Caco-2 (cell line): Measurements from ENCODE around the gene MGAT5B. TPM values are rescaled to one million over a fixed set of nuclear protein-coding genes. Genes with fewer than 3 reads are reported as not detected.

Experiments
- BruUV-seq: library from RNA; stranded (reverse); fragments of 400-500 nt; replicated peaks from 2 replicates; lab custom pipeline; 2021; lab: Mats Ljungman, UMichigan
- CTCF ChIA-PET: fragments of 300-600 bp; sonication (Branson Sonifier 250); formaldehyde crosslinking; loops from one replicate; lab custom pipeline; 2022; ENCODE audit warnings: antibody characterized with exemption; lab: Charles Lee
- POLR2A ChIA-PET: fragments of 300-600 bp; sonication (Branson Sonifier 250); formaldehyde crosslinking; loops from one replicate; lab custom pipeline; 2022; ENCODE audit warnings: antibody characterized with exemption; lab: Charles Lee
- DNase-seq, 2 experiments: peaks; one replicate each; pipeline versions ENCODE4 v3.0.0 to v3.0.0-alpha.2; 2020 to 2022
- H3K27me3 ChIP-seq: replicated peaks from 2 replicates; pipeline ENCODE4 v1.6.0; 2011; ENCODE audit warnings: low read length; ENCODE audit not compliant: control insufficient read depth, insufficient read depth
- H3K36me3 ChIP-seq: 2 replicates; pipeline ENCODE4 v1.5.1; 2011; ENCODE audit warnings: low read length; ENCODE audit not compliant: control insufficient read depth, insufficient read depth
- H3K4me1 ChIP-seq: fragments of 250-450 bp; sonication (Bioruptor Pico); 2 replicates; pipeline ENCODE4 v1.5.1; 2020; ENCODE audit warnings: mild to moderate bottlenecking
- H3K4me3 ChIP-seq: 2 replicates; pipeline ENCODE4 v1.5.1; 2011; ENCODE audit warnings: low read depth, mild to moderate bottlenecking, control low read depth, low read length
- H3K9me3 ChIP-seq: fragments of 250-450 bp; sonication (Bioruptor Pico); 2 replicates; pipeline ENCODE4 v1.5.1; 2020; ENCODE audit warnings: mild to moderate bottlenecking, moderate library complexity
- H3K27ac Mint-ChIP-seq: one replicate; pipeline ENCODE4 v1.8.0; 2022; ENCODE audit warnings: mixed read lengths; ENCODE audit not compliant: unreplicated experiment
- H3K27me3 Mint-ChIP-seq: one replicate; pipeline ENCODE4 v1.8.0; 2022; ENCODE audit warnings: mixed read lengths; ENCODE audit not compliant: insufficient read depth, unreplicated experiment
- H3K36me3 Mint-ChIP-seq: one replicate; pipeline ENCODE4 v1.8.0; 2022; ENCODE audit warnings: mild to moderate bottlenecking, mixed read lengths; ENCODE audit not compliant: insufficient read depth, unreplicated experiment
- H3K4me1 Mint-ChIP-seq: one replicate; pipeline ENCODE4 v1.8.0; 2022; ENCODE audit warnings: low read depth, mixed read lengths; ENCODE audit not compliant: unreplicated experiment
- H3K4me3 Mint-ChIP-seq: one replicate; pipeline ENCODE4 v1.8.0; 2022; ENCODE audit warnings: mild to moderate bottlenecking, moderate library complexity, mixed read lengths; ENCODE audit not compliant: unreplicated experiment
- H3K9me3 Mint-ChIP-seq: one replicate; pipeline ENCODE4 v1.8.0; 2022; ENCODE audit warnings: mixed read lengths; ENCODE audit not compliant: unreplicated experiment
- CTCF ChIP-seq, 2 experiments: fragments of 200-600 bp in 1 of 2; IDR thresholded peaks; 1 replicate in 1 of 2; 2 replicates in 1 of 2; pipeline versions ENCODE4 v1.5.1 to v1.8.0; 2011 to 2022; ENCODE audit warnings: antibody characterized with exemption in 1 of 2, control low read depth in 1 of 2, inconsistent platforms in 1 of 2, low read depth in 1 of 2, low read length in 1 of 2, mild to moderate bottlenecking in 1 of 2, moderate library complexity in 1 of 2; ENCODE audit not compliant: insufficient read depth in 1 of 2, severe bottlenecking in 1 of 2, unreplicated experiment in 1 of 2
- intact Hi-C: fragments of 100-400 bp; cut with micrococcal nuclease; formaldehyde crosslinking; loops from one replicate; pipeline ENCODE4 v1.10.0; 2022; ENCODE audit not compliant: unreplicated experiment
- total RNA-seq: library from RNA; stranded (reverse); gene quantifications from 2 replicates; pipeline ENCODE4 v1.2.3, GENCODE V29; 2022

Gene MGAT5B
- total RNA-seq, 1 experiment from 2014 or later: 9.1 TPM

DNA sequence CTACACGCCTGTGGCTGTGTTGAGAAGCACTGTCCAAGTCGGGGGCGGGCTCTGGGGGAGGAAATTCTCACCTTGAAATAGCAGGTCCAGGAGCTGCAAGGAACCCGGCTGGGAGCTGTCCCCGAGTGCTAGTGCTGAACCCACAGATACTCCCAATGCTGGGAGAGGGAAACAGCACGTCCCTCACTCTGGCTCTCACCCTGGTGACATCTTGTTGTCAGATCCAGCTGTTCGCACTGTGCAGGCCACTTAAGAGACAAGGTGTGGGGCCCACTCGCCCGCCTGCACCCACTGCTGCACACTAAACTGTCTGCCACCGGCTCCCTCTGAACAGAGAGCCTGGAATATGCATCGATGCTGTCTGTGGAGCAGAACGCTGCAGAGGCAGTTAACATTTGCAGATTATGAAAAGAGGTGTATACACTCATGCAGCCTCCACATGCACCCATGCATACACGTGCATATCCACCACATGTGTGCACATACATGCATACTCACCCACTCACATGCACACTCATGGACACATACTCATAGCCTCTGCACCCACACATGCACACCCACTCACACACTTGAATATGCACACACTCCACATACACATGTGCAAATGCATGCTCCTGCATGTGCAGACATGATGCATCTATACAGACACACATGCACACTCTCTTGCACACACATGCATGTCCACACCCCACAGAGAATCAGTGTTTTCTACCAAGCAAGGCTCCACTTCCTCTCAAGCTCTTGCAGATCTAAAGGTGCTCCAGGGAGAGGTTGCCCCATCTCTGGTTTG, 42.0 kb downstream of the MGAT5B start:
- CTCF ChIA-PET: no interaction called here
- no peaks in the 10 kb centered on the region for H3K36me3 ChIP-seq
- no peak overlapping the region for H3K4me3 ChIP-seq
- peaks cover 16% of the 10 kb centered on the region for H3K4me1 ChIP-seq
- Mint-ChIP-seq H3K27me3 (no peaks in the 10 kb centered on the region), H3K4me3 (no peak overlapping the region), H3K27ac (no peak overlapping the region), H3K4me1 (peaks cover 22% of the 10 kb centered on the region), H3K9me3 (no peaks in the 10 kb centered on the region), H3K36me3 (peaks cover 5% of the 10 kb centered on the region)
- peak; percentile 82 to 88 for DNase-seq
- POLR2A ChIA-PET: no interaction called here
- no peak for TF ChIP-seq CTCF (IDR thresholded peaks at IDR 0.05; ENCODE audit: insufficient read depth in 1 of 2, low read depth in 1 of 2, low read length in 1 of 2, severe bottlenecking in 1 of 2, unreplicated experiment in 1 of 2)
- H3K27me3 ChIP-seq: no peaks in the 10 kb centered on the region
- intact Hi-C loops: no loop called here
- BruUV-seq: no TSS peak
- no peaks in the 10 kb centered on the region for H3K9me3 ChIP-seq

- peak in 1 of 2 experiments; percentile 25 for DNase-seq
- H3K27me3 ChIP-seq: no peaks in the 10 kb centered on the region
- ChIA-PET CTCF (no interaction called here), POLR2A (no interaction called here)
- Mint-ChIP-seq H3K9me3 (no peaks in the 10 kb centered on the region), H3K36me3 (peaks cover 5% of the 10 kb centered on the region), H3K4me1 (peaks cover 30% of the 10 kb centered on the region), H3K27ac (no peak overlapping the region), H3K27me3 (no peaks in the 10 kb centered on the region), H3K4me3 (no peak overlapping the region)
- no peaks in the 10 kb centered on the region for H3K9me3 ChIP-seq
- no peaks in the 10 kb centered on the region for H3K36me3 ChIP-seq
- no TSS peak for BruUV-seq
- intact Hi-C loops: no loop called here
- H3K4me3 ChIP-seq: no peak overlapping the region
- TF ChIP-seq CTCF (IDR thresholded peaks at IDR 0.05; ENCODE audit: insufficient read depth in 1 of 2, low read depth in 1 of 2, low read length in 1 of 2, severe bottlenecking in 1 of 2, unreplicated experiment in 1 of 2): no peak
- peaks cover 25% of the 10 kb centered on the region for H3K4me1 ChIP-seq
Observed at GRCh38 chr17:76911299-76912017, 43.3 kb downstream of the MGAT5B start.

GRCh38 chr17:76912421-76913164, 44.4 kb downstream of the MGAT5B start:
- Mint-ChIP-seq H3K9me3 (no peaks in the 10 kb centered on the region), H3K4me3 (no peak overlapping the region), H3K27ac (no peak overlapping the region), H3K27me3 (no peaks in the 10 kb centered on the region), H3K36me3 (peaks cover 5% of the 10 kb centered on the region), H3K4me1 (peaks cover 30% of the 10 kb centered on the region)
- TF ChIP-seq CTCF (IDR thresholded peaks at IDR 0.05; ENCODE audit: insufficient read depth in 1 of 2, low read depth in 1 of 2, low read length in 1 of 2, severe bottlenecking in 1 of 2, unreplicated experiment in 1 of 2): no peak
- intact Hi-C loops: no loop called here
- peak in 1 of 2 experiments; percentile 14 for DNase-seq
- Histone ChIP-seq H3K36me3 (no peaks in the 10 kb centered on the region), H3K4me1 (peaks cover 25% of the 10 kb centered on the region), H3K27me3 (no peaks in the 10 kb centered on the region), H3K4me3 (no peak overlapping the region), H3K9me3 (no peaks in the 10 kb centered on the region)
- no TSS peak for BruUV-seq
- ChIA-PET POLR2A (no interaction called here), CTCF (no interaction called here)
